ENCODE results near the gene JAK2. TPM values are rescaled to one million over a fixed set of nuclear protein-coding genes. Genes with fewer than 3 reads are reported as not detected.

The JAK2 gene
- polyA plus RNA-seq, 1 donor from 2014 or later = 0.59 TPM

Other genes starting within 250 kb of the JAK2 start
- gene AK3, start 244.1 kb upstream of the JAK2 start, polyA plus RNA-seq (ENCODE audit: insufficient read depth, low read depth, low replicate concordance) = 34.2 TPM
- gene RCL1, start 192.3 kb upstream of the JAK2 start, polyA plus RNA-seq (ENCODE audit: insufficient read depth, low read depth, low replicate concordance) = 11.1 TPM
- gene INSL6, start 200.4 kb downstream of the JAK2 start, polyA plus RNA-seq (ENCODE audit: insufficient read depth, low read depth, low replicate concordance) = not detected
- not detected for gene INSL4, start 246.1 kb downstream of the JAK2 start, polyA plus RNA-seq (ENCODE audit: insufficient read depth, low read depth, low replicate concordance)

Data from brain (organoid and tissue), 1 donor.